HCT116 (cell line): ENCODE results near the gene FSCN2. TPM values are rescaled to one million over a fixed set of nuclear protein-coding genes. Genes with fewer than 3 reads are reported as not detected.

Experiments
- ATAC-seq: fragments of 200-7000 bp; cut with Tn5 transposase; 2 replicates; pipeline ENCODE4 v1.9.1; 2020; ENCODE audit warnings: mild to moderate bottlenecking, moderate library complexity
- BruUV-seq: library from RNA; stranded (reverse); fragments of 400-500 nt; replicated peaks from 2 replicates; lab custom pipeline; 2021; lab: Mats Ljungman, UMichigan
- CTCF ChIA-PET: fragments of 300-600 bp; sonication (Branson Sonifier 250); formaldehyde crosslinking; loops from one replicate; lab custom pipeline; 2021; ENCODE audit warnings: antibody characterized with exemption; lab: Charles Lee
- POLR2A ChIA-PET: fragments of 300-600, 350-600 bp; sonication (Branson Sonifier 250); formaldehyde crosslinking; loops from one replicate; lab custom pipeline; 2021; ENCODE audit warnings: antibody characterized with exemption; lab: Charles Lee
- RAD21 ChIA-PET, 2 experiments: fragments of 300-600 bp; sonication (Branson Sonifier 250); formaldehyde crosslinking; loops; one replicate each; lab custom pipeline; 2023; ENCODE audit warnings: low total read pairs in 2 of 2; ENCODE audit not compliant: uncharacterized antibody in 2 of 2, unreplicated experiment in 2 of 2, low non-redundant PET in 1 of 2; lab: Charles Lee
- DNase-seq: peaks from one replicate; pipeline ENCODE4 v3.0.0-alpha.2; 2010; ENCODE audit warnings: low read depth, low spot score
- H2AFZ ChIP-seq: fragments of 200-600 bp; shearing (Covaris generic), sonication (generic); 2 replicates; pipeline ENCODE4 v1.6.1; 2017; ENCODE audit warnings: low read depth, mixed run types, mixed read lengths, antibody characterized with exemption, low read length; ENCODE audit not compliant: poor library complexity, severe bottlenecking
- H3K27ac ChIP-seq: 2 replicates; pipeline ENCODE4 v1.5.1; 2012; ENCODE audit warnings: low read depth, low read length
- H3K27me3 ChIP-seq: fragments of 200-600 bp; sonication (generic); 2 replicates; pipeline ENCODE4 v1.6.1; 2016; ENCODE audit warnings: mixed run types, low read length, mixed read lengths; ENCODE audit not compliant: insufficient read depth
- H3K36me3 ChIP-seq, 2 experiments: fragments of 200-500 bp in 1 of 2; fragments of 200-600 bp in 1 of 2; sonication (Bioruptor generic) in 1 of 2; sonication (generic) in 1 of 2; 2 replicates each; pipeline versions ENCODE4 v1.5.1 to v1.6.1; 2014 to 2016; ENCODE audit warnings: low read length in 2 of 2, inconsistent platforms in 1 of 2, mixed read lengths in 1 of 2, mixed run types in 1 of 2; ENCODE audit not compliant: insufficient read depth in 2 of 2, control insufficient read depth in 1 of 2
- H3K4me1 ChIP-seq, 2 experiments: fragments of 200-600 bp in 1 of 2; sonication (generic) in 1 of 2; 2 replicates each; pipeline versions ENCODE4 v1.5.1 to v1.6.1; 2012 to 2017; ENCODE audit warnings: low read length in 2 of 2, inconsistent platforms in 1 of 2, mild to moderate bottlenecking in 1 of 2, mixed read lengths in 1 of 2, mixed run types in 1 of 2, moderate library complexity in 1 of 2; ENCODE audit not compliant: insufficient read depth in 2 of 2, control insufficient read depth in 1 of 2
- H3K4me2 ChIP-seq: fragments of 200-600 bp; sonication (generic); 2 replicates; pipeline ENCODE4 v1.6.1; 2017; ENCODE audit warnings: mixed run types, low read length, mixed read lengths
- H3K4me3 ChIP-seq, 2 experiments: fragments of 200-600 bp in 1 of 2; sonication (generic) in 1 of 2; replicated peaks in 1 of 2; 2 replicates each; pipeline ENCODE4 v1.5.1; 2011 to 2016; ENCODE audit warnings: low read length in 2 of 2, control low read depth in 1 of 2, low read depth in 1 of 2, mild to moderate bottlenecking in 1 of 2, mixed read lengths in 1 of 2, mixed run types in 1 of 2
- H3K79me2 ChIP-seq: fragments of 200-600 bp; sonication (generic); 2 replicates; pipeline ENCODE4 v1.6.1; 2017; ENCODE audit warnings: mild to moderate bottlenecking, mixed run types, low read length, moderate library complexity, mixed read lengths; ENCODE audit not compliant: insufficient read depth
- H3K9ac ChIP-seq: fragments of 200-600 bp; sonication (generic); 2 replicates; pipeline ENCODE4 v1.6.1; 2016; ENCODE audit warnings: low read length, mixed read lengths
- H3K9me2 ChIP-seq: fragments of 200-600 bp; sonication (generic), shearing (Covaris generic); 2 replicates; pipeline ENCODE4 v1.6.1; 2017; ENCODE audit warnings: mixed run types, mild to moderate bottlenecking, moderate library complexity; ENCODE audit not compliant: insufficient read depth
- H3K9me3 ChIP-seq, 2 experiments: fragments of 200-500 bp in 1 of 2; fragments of 200-600 bp in 1 of 2; sonication (Bioruptor generic) in 1 of 2; sonication (generic) in 1 of 2; 2 replicates each; pipeline ENCODE4 v1.6.1; 2014 to 2017; ENCODE audit warnings: low read length in 2 of 2, mixed read lengths in 2 of 2, inconsistent platforms in 1 of 2, low read depth in 1 of 2, mild to moderate bottlenecking in 1 of 2, mixed run types in 1 of 2, moderate library complexity in 1 of 2; ENCODE audit not compliant: control insufficient read depth in 1 of 2, insufficient read depth in 1 of 2
- H4K20me1 ChIP-seq: fragments of 200-600 bp; sonication (generic), shearing (Covaris generic); 2 replicates; pipeline ENCODE4 v1.6.1; 2017; ENCODE audit warnings: mixed run types, mild to moderate bottlenecking, moderate library complexity; ENCODE audit not compliant: insufficient read depth
- CBX3 ChIP-seq: IDR thresholded peaks from 2 replicates; pipeline ENCODE4 v1.6.1; 2012; ENCODE audit warnings: low read depth
- CEBPB ChIP-seq: IDR thresholded peaks from 2 replicates; pipeline ENCODE4 v1.6.1; 2012; ENCODE audit warnings: low read depth
- ELF1 ChIP-seq: IDR thresholded peaks from 2 replicates; pipeline ENCODE4 v1.6.1; 2012; ENCODE audit warnings: low read depth, borderline replicate concordance
- EZH2 ChIP-seq: fragments of 200-600 bp; sonication (generic); IDR thresholded peaks from 2 replicates; pipeline ENCODE4 v1.6.1; 2017; ENCODE audit warnings: antibody characterized with exemption, mixed run types
- FOSL1 ChIP-seq: IDR thresholded peaks from 2 replicates; pipeline ENCODE4 v1.6.1; 2012; ENCODE audit warnings: low read depth
- JUND ChIP-seq: IDR thresholded peaks from 2 replicates; pipeline ENCODE4 v1.6.1; 2012
- POLR2AphosphoS5 ChIP-seq: IDR thresholded peaks from 2 replicates; pipeline ENCODE4 v1.6.1; 2011; ENCODE audit warnings: mild to moderate bottlenecking, low read depth, low read length, moderate library complexity
- RAD21 ChIP-seq: IDR thresholded peaks from 2 replicates; pipeline ENCODE4 v1.6.1; 2012; ENCODE audit warnings: low read depth, mild to moderate bottlenecking
- SRF ChIP-seq: IDR thresholded peaks from 2 replicates; pipeline ENCODE4 v1.6.1; 2012; ENCODE audit warnings: low read depth
- TCF7L2 ChIP-seq: IDR thresholded peaks from 2 replicates; pipeline ENCODE4 v1.7.0; 2011; ENCODE audit warnings: borderline replicate concordance, inconsistent platforms; ENCODE audit not compliant: insufficient read depth, insufficient read length; ENCODE audit errors: extremely low read depth
- YY1 ChIP-seq: IDR thresholded peaks from 2 replicates; pipeline ENCODE4 v1.6.1; 2011; ENCODE audit warnings: low read length, low read depth, moderate library complexity, mild to moderate bottlenecking; ENCODE audit not compliant: insufficient replicate concordance; ENCODE audit errors: extremely low read depth
- ZFX ChIP-seq: fragments of 450-650 bp; IDR thresholded peaks from 2 replicates; pipeline ENCODE4 v1.6.1; 2017
- intact Hi-C: fragments of 100-400 bp; cut with micrococcal nuclease; formaldehyde crosslinking; loops from 2 replicates; pipeline ENCODE4 v1.10.0; 2022
- total RNA-seq: library from RNA; stranded (reverse); gene quantifications from one replicate; pipeline ENCODE4 v1.2.1, GENCODE V29; 2021; ENCODE audit not compliant: unreplicated experiment
- TF ChIP-seq, protein P1 (sequence below): IDR thresholded peaks from 2 replicates; pipeline ENCODE4 v1.6.1; 2012
- TF ChIP-seq, protein P2 (sequence below): IDR thresholded peaks from 2 replicates; pipeline ENCODE4 v1.6.1; 2012
- TF ChIP-seq, protein P3 (sequence below): IDR thresholded peaks from 2 replicates; pipeline ENCODE4 v1.6.1; 2011; ENCODE audit warnings: mild to moderate bottlenecking, low read length, moderate library complexity; ENCODE audit not compliant: insufficient replicate concordance; ENCODE audit errors: extremely low read depth

FSCN2 gene
- total RNA-seq, 1 experiment from 2014 or later, result 10.1 TPM

DNA sequence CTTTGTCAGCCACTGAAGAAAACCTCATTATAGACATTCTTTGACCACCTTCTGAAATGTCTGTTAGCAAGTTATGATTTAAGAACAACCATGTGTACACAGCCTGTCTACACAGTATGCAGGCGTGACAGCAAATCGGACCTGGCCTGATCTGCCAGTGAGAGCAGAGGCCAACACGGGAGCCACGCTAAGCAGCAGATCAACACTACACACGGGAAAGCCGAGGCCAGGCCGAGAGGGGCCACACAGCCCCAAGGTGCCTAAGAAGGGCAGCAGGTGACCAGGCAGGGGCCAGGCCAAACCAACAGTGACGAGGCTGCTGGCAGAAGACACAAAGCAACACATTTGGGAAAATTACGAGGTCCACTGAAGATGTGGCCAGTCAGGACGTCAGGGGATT lies 40.2 kb downstream of the FSCN2 start:
- Histone ChIP-seq H3K79me2 (peaks cover 14% of the 10 kb centered on the region), H3K4me2 (no peak overlapping the region), H3K27ac (no peak overlapping the region), H3K9me2 (no peaks in the 10 kb centered on the region), H3K4me3 (no peak overlapping the region), H3K4me1 (peaks cover 18 to 24% of the 10 kb centered on the region in 2 experiments), H3K27me3 (no peaks in the 10 kb centered on the region), H4K20me1 (0 out of 2 replicates have a peak, but pooled peaks cover 3% of the 10 kb centered on the region), H2AFZ (no peak overlapping the region), H3K9me3 (no peaks in the 10 kb centered on the region), H3K36me3 (peaks cover 63 to 78% of the 10 kb centered on the region in 2 experiments), H3K9ac (no peak overlapping the region)
- no peak for DNase-seq
- BruUV-seq, result no TSS peak
- ChIA-PET RAD21 (no interaction called here), CTCF (no interaction called here), POLR2A (no interaction called here)
- intact Hi-C loops, result loop anchor here (5.0 kb wide), 1 partner anchor 34 kb away; no protein-coding TSS in a partner anchor
- ATAC-seq, result no peak
- TF ChIP-seq SRF, result no peak
- no peak for TF ChIP-seq CEBPB
- TF ChIP-seq, protein P1, sequence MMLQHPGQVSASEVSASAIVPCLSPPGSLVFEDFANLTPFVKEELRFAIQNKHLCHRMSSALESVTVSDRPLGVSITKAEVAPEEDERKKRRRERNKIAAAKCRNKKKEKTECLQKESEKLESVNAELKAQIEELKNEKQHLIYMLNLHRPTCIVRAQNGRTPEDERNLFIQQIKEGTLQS, result no peak

- ChIA-PET RAD21 (no interaction called here), CTCF (no interaction called here), POLR2A (no interaction called here)
- TF ChIP-seq EZH2 (no peak), RAD21 (no peak), ELF1 (no peak), POLR2AphosphoS5 (no peak), YY1 (no peak), TCF7L2 (no peak), ZFX (no peak), FOSL1 (no peak), JUND (no peak), CBX3 (no peak), CEBPB (no peak)
- TF ChIP-seq, protein P2, sequence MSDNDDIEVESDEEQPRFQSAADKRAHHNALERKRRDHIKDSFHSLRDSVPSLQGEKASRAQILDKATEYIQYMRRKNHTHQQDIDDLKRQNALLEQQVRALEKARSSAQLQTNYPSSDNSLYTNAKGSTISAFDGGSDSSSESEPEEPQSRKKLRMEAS, result no peak
- TF ChIP-seq, protein P3, sequence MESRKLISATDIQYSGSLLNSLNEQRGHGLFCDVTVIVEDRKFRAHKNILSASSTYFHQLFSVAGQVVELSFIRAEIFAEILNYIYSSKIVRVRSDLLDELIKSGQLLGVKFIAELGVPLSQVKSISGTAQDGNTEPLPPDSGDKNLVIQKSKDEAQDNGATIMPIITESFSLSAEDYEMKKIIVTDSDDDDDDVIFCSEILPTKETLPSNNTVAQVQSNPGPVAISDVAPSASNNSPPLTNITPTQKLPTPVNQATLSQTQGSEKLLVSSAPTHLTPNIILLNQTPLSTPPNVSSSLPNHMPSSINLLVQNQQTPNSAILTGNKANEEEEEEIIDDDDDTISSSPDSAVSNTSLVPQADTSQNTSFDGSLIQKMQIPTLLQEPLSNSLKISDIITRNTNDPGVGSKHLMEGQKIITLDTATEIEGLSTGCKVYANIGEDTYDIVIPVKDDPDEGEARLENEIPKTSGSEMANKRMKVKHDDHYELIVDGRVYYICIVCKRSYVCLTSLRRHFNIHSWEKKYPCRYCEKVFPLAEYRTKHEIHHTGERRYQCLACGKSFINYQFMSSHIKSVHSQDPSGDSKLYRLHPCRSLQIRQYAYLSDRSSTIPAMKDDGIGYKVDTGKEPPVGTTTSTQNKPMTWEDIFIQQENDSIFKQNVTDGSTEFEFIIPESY, result no peak
- TF ChIP-seq, protein P1, result no peak
- Histone ChIP-seq H3K9ac (no peak overlapping the region), H3K27me3 (no peaks in the 10 kb centered on the region), H3K4me2 (no peak overlapping the region), H3K9me2 (no peaks in the 10 kb centered on the region), H3K36me3 (peaks cover 56 to 76% of the 10 kb centered on the region in 2 experiments), H3K9me3 (no peaks in the 10 kb centered on the region), H3K4me3 (no peak overlapping the region), H3K4me1 (peaks cover 18 to 24% of the 10 kb centered on the region in 2 experiments), H3K27ac (no peak overlapping the region; the same call in 1 of the 2 replicates), H4K20me1 (peaks cover 3% of the 10 kb centered on the region; the same call in 1 of the 2 replicates), H3K79me2 (peaks cover 29% of the 10 kb centered on the region), H2AFZ (no peak overlapping the region)
- BruUV-seq, result no TSS peak
- intact Hi-C loops, result loop anchor here (5.0 kb wide), 1 partner anchor 32 kb away; no protein-coding TSS in a partner anchor
- ATAC-seq (no peak), DNase-seq (no peak)
Observed at GRCh38 chr17:81569986-81570514, 41.9 kb downstream of the FSCN2 start.
